NT2/D1 (cell line): ENCODE results near the gene ABTB2.

ENCODE experiments used
- YY1 ChIP-seq: IDR thresholded peaks from 2 replicates; pipeline ENCODE4 v1.6.1; 2011; ENCODE audit not compliant: insufficient read length, insufficient read depth
- ZNF274 ChIP-seq: IDR thresholded peaks from 2 replicates; pipeline ENCODE4 v1.6.1; 2011; ENCODE audit warnings: mild to moderate bottlenecking, low read depth, low read length

DNA sequence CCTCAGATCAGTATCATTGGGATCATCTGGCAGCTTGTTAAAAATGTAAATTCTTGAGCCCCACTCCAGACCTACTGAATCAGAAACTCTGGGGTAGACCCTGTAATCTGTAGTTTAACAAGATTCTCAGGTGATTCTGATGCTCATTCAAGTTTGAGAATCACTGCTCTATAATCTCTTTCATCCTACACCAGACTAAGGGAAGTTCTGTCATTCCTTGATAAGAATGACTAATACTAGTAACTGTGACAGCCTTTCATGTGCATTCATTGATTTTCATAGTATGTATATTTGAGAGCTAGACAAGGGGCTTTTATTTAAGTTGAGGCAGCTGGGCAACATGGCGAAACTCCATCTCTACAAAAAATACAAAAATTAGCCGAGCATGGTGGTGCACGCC is 222.4 kb downstream of the ABTB2 start:
- TF ChIP-seq ZNF274 (no peak), YY1 (no peak)
